MM.1S (cell line): ENCODE measurements around the gene NOXA1.

Source experiments
- DNase-seq: peaks from one replicate; pipeline ENCODE4 v3.0.0-alpha.2; 2015
- H2AFZ ChIP-seq: fragments of 300-600 bp; sonication (generic); 2 replicates; pipeline ENCODE4 v1.6.0; 2016; ENCODE audit warnings: antibody characterized with exemption, low read length
- H3F3A ChIP-seq: fragments of 300-600 bp; sonication (generic); 2 replicates; pipeline ENCODE4 v1.6.1; 2016; ENCODE audit warnings: mild to moderate bottlenecking, antibody characterized with exemption, low read length, moderate library complexity, mixed read lengths; ENCODE audit not compliant: insufficient read depth
- H3K27ac ChIP-seq: fragments of 300-600 bp; sonication (generic); 2 replicates; pipeline ENCODE4 v1.5.1; 2016; ENCODE audit warnings: mild to moderate bottlenecking, low read length
- H3K27me3 ChIP-seq: fragments of 300-600 bp; sonication (generic); replicated peaks from 2 replicates; pipeline ENCODE4 v1.6.0; 2016; ENCODE audit warnings: low read length; ENCODE audit not compliant: insufficient read depth
- H3K36me3 ChIP-seq: fragments of 300-600 bp; sonication (generic); replicated peaks from 2 replicates; pipeline ENCODE4 v1.6.1; 2016; ENCODE audit warnings: mild to moderate bottlenecking, low read length, mixed read lengths; ENCODE audit not compliant: insufficient read depth
- H3K4me1 ChIP-seq: fragments of 300-600 bp; sonication (generic); 2 replicates; pipeline ENCODE4 v1.6.1; 2016; ENCODE audit warnings: low read length, mixed read lengths
- H3K4me2 ChIP-seq: fragments of 300-600 bp; sonication (generic); 2 replicates; pipeline ENCODE4 v1.6.0; 2016; ENCODE audit warnings: low read depth, low read length
- H3K4me3 ChIP-seq: fragments of 300-600 bp; sonication (generic); 2 replicates; pipeline ENCODE4 v1.5.1; 2016; ENCODE audit warnings: low read length, mixed read lengths
- H3K79me2 ChIP-seq: fragments of 300-600 bp; sonication (generic); 2 replicates; pipeline ENCODE4 v1.6.1; 2016; ENCODE audit warnings: mixed run types, low read length, mixed read lengths
- H3K9ac ChIP-seq: fragments of 300-600 bp; sonication (generic); 2 replicates; pipeline ENCODE4 v1.6.1; 2016; ENCODE audit warnings: low read length, mixed read lengths
- H3K9me2 ChIP-seq: fragments of 300-600 bp; sonication (generic); replicated peaks from 2 replicates; pipeline ENCODE4 v1.6.1; 2016; ENCODE audit warnings: mild to moderate bottlenecking, low read length, mixed read lengths; ENCODE audit not compliant: insufficient read depth
- H3K9me3 ChIP-seq: fragments of 300-600 bp; sonication (generic); replicated peaks from 2 replicates; pipeline ENCODE4 v1.6.1; 2016; ENCODE audit warnings: mild to moderate bottlenecking, low read length, mixed read lengths; ENCODE audit not compliant: insufficient read depth
- H4K20me1 ChIP-seq: fragments of 300-600 bp; sonication (generic); 2 replicates; pipeline ENCODE4 v1.6.1; 2016; ENCODE audit warnings: mild to moderate bottlenecking, low read length, moderate library complexity, mixed read lengths; ENCODE audit not compliant: insufficient read depth
- EZH2 ChIP-seq: fragments of 300-600 bp; sonication (generic); optimal IDR thresholded peaks from 2 replicates; pipeline ENCODE3; 2017; ENCODE audit warnings: low read depth, mild to moderate bottlenecking, antibody characterized with exemption, low read length, mixed read lengths
- EZH2phosphoT487 ChIP-seq: fragments of 300-600 bp; sonication (generic); IDR thresholded peaks from 2 replicates; pipeline ENCODE4 v1.6.1; 2018; ENCODE audit warnings: antibody characterized with exemption, low read length
- TF ChIP-seq, protein P1 (sequence below): fragments of 300-600 bp; sonication (generic); IDR thresholded peaks from 2 replicates; pipeline ENCODE4 v1.5.1; 2016; ENCODE audit warnings: antibody characterized with exemption, low read length, mixed read lengths

Gene NOXA1

DNA sequence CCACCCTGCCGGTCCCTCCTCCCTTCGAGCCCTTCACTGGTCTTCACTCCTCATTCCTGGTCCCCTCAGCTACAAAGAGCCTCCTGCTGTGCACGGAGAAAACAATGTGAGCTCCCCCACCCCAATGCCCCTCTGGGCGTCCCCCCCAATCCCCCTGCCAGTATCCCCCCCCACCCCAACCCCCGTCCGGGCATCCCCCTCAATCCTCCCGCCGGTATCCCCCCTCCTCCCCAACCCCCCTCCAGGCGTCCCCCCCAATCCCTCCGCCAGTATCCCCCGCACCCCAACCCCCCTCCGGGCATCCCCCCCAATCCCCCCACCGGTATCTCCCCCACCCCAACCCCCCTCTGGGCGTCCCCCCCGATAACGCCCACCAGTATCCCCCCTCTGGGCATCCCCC lies 43.0 kb upstream of the NOXA1 start:
- no peak overlapping the region for H2AFZ ChIP-seq
- TF ChIP-seq EZH2phosphoT487 (no peak), EZH2 (no peak)
- TF ChIP-seq, protein P1, sequence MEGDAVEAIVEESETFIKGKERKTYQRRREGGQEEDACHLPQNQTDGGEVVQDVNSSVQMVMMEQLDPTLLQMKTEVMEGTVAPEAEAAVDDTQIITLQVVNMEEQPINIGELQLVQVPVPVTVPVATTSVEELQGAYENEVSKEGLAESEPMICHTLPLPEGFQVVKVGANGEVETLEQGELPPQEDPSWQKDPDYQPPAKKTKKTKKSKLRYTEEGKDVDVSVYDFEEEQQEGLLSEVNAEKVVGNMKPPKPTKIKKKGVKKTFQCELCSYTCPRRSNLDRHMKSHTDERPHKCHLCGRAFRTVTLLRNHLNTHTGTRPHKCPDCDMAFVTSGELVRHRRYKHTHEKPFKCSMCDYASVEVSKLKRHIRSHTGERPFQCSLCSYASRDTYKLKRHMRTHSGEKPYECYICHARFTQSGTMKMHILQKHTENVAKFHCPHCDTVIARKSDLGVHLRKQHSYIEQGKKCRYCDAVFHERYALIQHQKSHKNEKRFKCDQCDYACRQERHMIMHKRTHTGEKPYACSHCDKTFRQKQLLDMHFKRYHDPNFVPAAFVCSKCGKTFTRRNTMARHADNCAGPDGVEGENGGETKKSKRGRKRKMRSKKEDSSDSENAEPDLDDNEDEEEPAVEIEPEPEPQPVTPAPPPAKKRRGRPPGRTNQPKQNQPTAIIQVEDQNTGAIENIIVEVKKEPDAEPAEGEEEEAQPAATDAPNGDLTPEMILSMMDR = no peak
- H3K9me3 ChIP-seq = no peaks in the 10 kb centered on the region
- H3K27ac ChIP-seq = no peak overlapping the region
- no peaks in the 10 kb centered on the region for H4K20me1 ChIP-seq
- H3K27me3 ChIP-seq = peaks cover 34% of the 10 kb centered on the region
- no peaks in the 10 kb centered on the region for H3F3A ChIP-seq
- H3K36me3 ChIP-seq = no peaks in the 10 kb centered on the region
- H3K4me2 ChIP-seq = no peak overlapping the region
- H3K9ac ChIP-seq = no peak overlapping the region
- H3K9me2 ChIP-seq = no peaks in the 10 kb centered on the region
- no peaks in the 10 kb centered on the region for H3K4me1 ChIP-seq
- DNase-seq = no peak
- H3K79me2 ChIP-seq = no peaks in the 10 kb centered on the region
- H3K4me3 ChIP-seq = no peak overlapping the region

DNA sequence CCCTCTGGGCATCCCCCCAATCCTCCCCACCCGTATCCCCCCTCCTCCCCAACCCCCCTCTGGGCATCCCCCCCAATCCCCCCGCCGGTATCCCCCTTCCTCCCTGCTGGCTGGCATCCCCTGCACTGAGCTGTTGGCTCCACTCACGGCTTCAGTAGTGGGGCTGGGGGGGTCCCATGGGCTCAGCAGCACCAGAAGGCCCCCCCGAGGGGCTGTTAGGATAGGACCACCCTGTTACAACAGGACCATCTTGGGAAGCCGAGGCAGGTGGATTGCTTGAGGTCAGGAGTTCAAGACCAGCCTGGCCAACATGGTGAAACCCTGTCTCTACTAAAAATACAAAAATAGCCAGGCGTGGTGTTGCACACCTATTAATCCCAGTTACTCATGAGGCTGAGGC lies 42.6 kb upstream of the NOXA1 start:
- no peaks in the 10 kb centered on the region for H3K9me2 ChIP-seq
- H3F3A ChIP-seq = no peaks in the 10 kb centered on the region
- H3K4me2 ChIP-seq = no peak overlapping the region
- no peaks in the 10 kb centered on the region for H3K4me1 ChIP-seq
- H2AFZ ChIP-seq = no peak overlapping the region
- no peak overlapping the region for H3K27ac ChIP-seq
- H4K20me1 ChIP-seq = no peaks in the 10 kb centered on the region
- H3K4me3 ChIP-seq = no peak overlapping the region
- H3K27me3 ChIP-seq = peaks cover 30% of the 10 kb centered on the region
- H3K9me3 ChIP-seq = no peaks in the 10 kb centered on the region
- DNase-seq = no peak
- H3K9ac ChIP-seq = no peak overlapping the region
- no peaks in the 10 kb centered on the region for H3K36me3 ChIP-seq
- TF ChIP-seq, protein P1 = no peak
- no peaks in the 10 kb centered on the region for H3K79me2 ChIP-seq

GRCh38 chr9:137381501-137382443 lies 41.4 kb upstream of the NOXA1 start:
- H3K27me3 ChIP-seq = peaks cover 20% of the 10 kb centered on the region
- TF ChIP-seq, protein P1 = no peak
- TF ChIP-seq EZH2 (no peak), EZH2phosphoT487 (no peak)
- H3K9ac ChIP-seq = no peak overlapping the region
- no peaks in the 10 kb centered on the region for H3K9me3 ChIP-seq
- no peaks in the 10 kb centered on the region for H3K79me2 ChIP-seq
- no peaks in the 10 kb centered on the region for H3K9me2 ChIP-seq
- no peak overlapping the region for H2AFZ ChIP-seq
- H3K4me2 ChIP-seq = no peak overlapping the region
- no peak overlapping the region for H3K4me3 ChIP-seq
- H4K20me1 ChIP-seq = no peaks in the 10 kb centered on the region
- H3K4me1 ChIP-seq = no peaks in the 10 kb centered on the region
- no peaks in the 10 kb centered on the region for H3K36me3 ChIP-seq
- H3K27ac ChIP-seq = no peak overlapping the region
- H3F3A ChIP-seq = no peaks in the 10 kb centered on the region
- no peak for DNase-seq
